ENCODE data around the gene RTCA. TPM values are rescaled to one million over a fixed set of nuclear protein-coding genes. Genes with fewer than 3 reads are reported as not detected.
A peak's percentile ranks its signal among the peaks of the same experiment; 100 is the strongest.

Gene RTCA
- total RNA-seq, 2 experiments from 2014 or later, result 44.7 to 46.0 TPM

DNA sequence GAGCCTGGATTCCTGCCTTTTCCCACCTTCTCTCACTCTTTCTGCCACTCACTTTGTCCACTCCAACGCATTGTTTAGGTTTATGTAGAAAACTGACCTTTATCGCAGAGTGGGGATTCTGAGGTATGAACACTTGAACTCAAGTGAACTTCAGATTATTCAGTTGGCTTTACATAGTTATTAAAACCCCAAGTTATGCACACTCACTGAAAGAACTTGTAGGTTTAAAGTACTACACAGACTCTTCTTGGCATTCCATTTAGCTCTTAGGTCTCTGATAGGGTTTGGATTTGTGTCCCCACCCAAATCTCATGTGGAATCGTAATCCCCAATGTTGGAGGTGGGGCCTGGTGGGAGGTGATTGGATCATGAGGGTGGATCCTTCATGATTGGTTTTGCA, 39.9 kb downstream of the RTCA start:
- Mint-ChIP-seq H3K27me3 (no peaks in the 10 kb centered on the region), H3K9me3 (peaks cover 6% of the 10 kb centered on the region), H3K36me3 (ENCODE audit: low read depth) (no peaks in the 10 kb centered on the region), H3K4me1 (ENCODE audit: low read depth) (peaks cover 7% of the 10 kb centered on the region), H3K27ac (no peak overlapping the region), H3K4me3 (no peak overlapping the region)
- intact Hi-C loops (cut with micrococcal nuclease), result no loop called here
- ATAC-seq (no peak), DNase-seq (no peak)
- TF ChIP-seq, protein P1, sequence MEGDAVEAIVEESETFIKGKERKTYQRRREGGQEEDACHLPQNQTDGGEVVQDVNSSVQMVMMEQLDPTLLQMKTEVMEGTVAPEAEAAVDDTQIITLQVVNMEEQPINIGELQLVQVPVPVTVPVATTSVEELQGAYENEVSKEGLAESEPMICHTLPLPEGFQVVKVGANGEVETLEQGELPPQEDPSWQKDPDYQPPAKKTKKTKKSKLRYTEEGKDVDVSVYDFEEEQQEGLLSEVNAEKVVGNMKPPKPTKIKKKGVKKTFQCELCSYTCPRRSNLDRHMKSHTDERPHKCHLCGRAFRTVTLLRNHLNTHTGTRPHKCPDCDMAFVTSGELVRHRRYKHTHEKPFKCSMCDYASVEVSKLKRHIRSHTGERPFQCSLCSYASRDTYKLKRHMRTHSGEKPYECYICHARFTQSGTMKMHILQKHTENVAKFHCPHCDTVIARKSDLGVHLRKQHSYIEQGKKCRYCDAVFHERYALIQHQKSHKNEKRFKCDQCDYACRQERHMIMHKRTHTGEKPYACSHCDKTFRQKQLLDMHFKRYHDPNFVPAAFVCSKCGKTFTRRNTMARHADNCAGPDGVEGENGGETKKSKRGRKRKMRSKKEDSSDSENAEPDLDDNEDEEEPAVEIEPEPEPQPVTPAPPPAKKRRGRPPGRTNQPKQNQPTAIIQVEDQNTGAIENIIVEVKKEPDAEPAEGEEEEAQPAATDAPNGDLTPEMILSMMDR (IDR thresholded peaks at IDR 0.05), result no peak
- POLR2A ChIA-PET, result no interaction called here
- CTCF ChIA-PET, result interaction anchor here (0.9 kb wide), 1 partner anchor 16 kb away, joined by 4 read pairs; no protein-coding TSS in a partner anchor

DNA sequence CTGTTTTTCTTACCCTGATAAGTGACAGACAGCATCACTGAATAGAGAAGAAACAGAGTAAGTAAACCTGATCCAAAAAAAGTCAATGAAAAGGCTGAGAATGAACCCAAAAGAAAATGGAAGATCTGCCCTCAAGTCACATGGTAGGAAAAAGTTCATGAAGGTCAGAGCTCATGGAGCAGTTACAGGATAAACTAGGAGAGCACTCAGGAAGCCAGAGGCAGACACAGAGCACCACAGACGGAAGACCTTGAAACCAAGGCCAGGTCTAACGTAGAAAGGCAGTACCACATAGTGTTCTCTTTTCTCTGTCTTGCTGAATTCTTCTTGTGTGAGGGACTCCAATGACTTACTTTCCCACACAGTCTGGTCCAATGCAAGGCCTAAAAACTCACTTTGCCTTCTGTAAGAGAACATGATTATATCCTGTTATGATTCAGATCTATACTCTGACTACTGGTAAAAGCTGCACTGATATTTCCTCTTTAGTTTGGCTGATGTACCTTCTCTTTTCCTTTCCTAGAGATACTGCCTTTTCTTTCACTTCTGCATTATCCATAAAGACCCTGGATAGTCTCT, 40.8 kb downstream of the RTCA start:
- POLR2A ChIA-PET, result no interaction called here

DNA sequence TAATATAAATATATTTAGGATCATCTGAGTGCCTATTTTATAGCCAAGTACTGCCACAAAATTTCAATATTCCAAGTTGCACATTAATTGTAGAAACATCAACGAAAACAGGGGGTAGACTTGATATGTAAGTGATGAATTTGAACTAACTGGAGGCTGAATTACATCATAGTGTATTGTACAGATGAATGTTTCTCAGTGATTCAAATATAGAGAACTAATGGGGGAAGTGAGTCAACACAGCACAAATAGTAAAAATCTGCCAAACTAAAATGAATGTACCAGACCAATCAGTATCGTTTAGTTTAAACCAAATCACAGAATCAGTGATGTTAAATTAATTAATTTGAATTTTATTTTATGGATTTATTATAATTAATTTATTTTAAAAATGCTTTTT, 42.8 kb downstream of the RTCA start:
- TF ChIP-seq, protein P1 (IDR thresholded peaks at IDR 0.05), result no peak
- intact Hi-C loops (cut with micrococcal nuclease), result no loop called here
- POLR2A ChIA-PET, result no interaction called here

More for the DNA sequence above, 40.8 kb downstream of the RTCA start:
- Mint-ChIP-seq H3K4me1 (ENCODE audit: low read depth) (peaks cover 7% of the 10 kb centered on the region), H3K27me3 (no peaks in the 10 kb centered on the region), H3K9me3 (peaks cover 6% of the 10 kb centered on the region), H3K27ac (peak overlapping the region; percentile 2), H3K4me3 (no peak overlapping the region), H3K36me3 (ENCODE audit: low read depth) (no peaks in the 10 kb centered on the region)
- peak; percentile 68 for ATAC-seq
- intact Hi-C loops (cut with micrococcal nuclease), result no loop called here
- no peak for DNase-seq
- CTCF ChIA-PET, result interaction anchor here (0.9 kb wide), 1 partner anchor 10 kb away, joined by 3 read pairs; no protein-coding TSS in a partner anchor
- TF ChIP-seq, protein P1 (IDR thresholded peaks at IDR 0.05), result no peak

DNA sequence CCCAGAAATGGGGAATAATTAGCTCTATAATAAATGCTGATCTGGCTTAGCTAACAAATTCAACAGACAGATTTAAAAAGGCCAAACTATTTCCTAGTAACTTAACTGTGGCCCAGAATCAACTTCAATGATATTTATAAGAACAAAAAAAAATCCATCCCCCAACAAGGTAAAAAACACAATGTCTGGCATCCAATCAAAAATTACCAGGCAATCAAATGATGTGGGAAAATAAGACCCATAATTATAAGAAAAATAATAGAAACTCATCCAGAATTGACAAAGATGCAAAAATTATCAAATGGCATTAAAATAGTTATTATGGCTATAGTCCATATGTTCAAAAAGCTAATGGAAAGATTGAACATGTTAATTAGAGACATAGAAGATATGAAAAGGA, 43.8 kb downstream of the RTCA start:
- H3K27me3 Mint-ChIP-seq, result no peaks in the 10 kb centered on the region
- H3K9me3 Mint-ChIP-seq, result peaks cover 6% of the 10 kb centered on the region
- no peak overlapping the region for H3K4me3 Mint-ChIP-seq
- POLR2A ChIA-PET, result interaction anchor here (1.4 kb wide), 1 partner anchor 10 kb away, joined by 5 read pairs; no protein-coding TSS in a partner anchor
- CTCF ChIA-PET, result interaction anchor here (0.7 to 1.0 kb wide), 2 partner anchors 9 to 13 kb away, joined by 3 read pairs; no protein-coding TSS in a partner anchor
- intact Hi-C loops (cut with micrococcal nuclease), result no loop called here
- ATAC-seq (no peak), DNase-seq (no peak)
- H3K27ac Mint-ChIP-seq, result no peak overlapping the region
- TF ChIP-seq, protein P1 (IDR thresholded peaks at IDR 0.05), result no peak
- H3K36me3 Mint-ChIP-seq (ENCODE audit: low read depth), result no peaks in the 10 kb centered on the region
- peaks cover 7% of the 10 kb centered on the region for H3K4me1 Mint-ChIP-seq (ENCODE audit: low read depth)

More for the DNA sequence above, 42.8 kb downstream of the RTCA start:
- Mint-ChIP-seq H3K36me3 (ENCODE audit: low read depth) (no peaks in the 10 kb centered on the region), H3K27ac (no peak overlapping the region), H3K4me1 (ENCODE audit: low read depth) (peaks cover 7% of the 10 kb centered on the region), H3K9me3 (peaks cover 6% of the 10 kb centered on the region), H3K4me3 (no peak overlapping the region), H3K27me3 (no peaks in the 10 kb centered on the region)
- CTCF ChIA-PET, result no interaction called here
- ATAC-seq, result peak; percentile 34
- DNase-seq, result no peak

DNA sequence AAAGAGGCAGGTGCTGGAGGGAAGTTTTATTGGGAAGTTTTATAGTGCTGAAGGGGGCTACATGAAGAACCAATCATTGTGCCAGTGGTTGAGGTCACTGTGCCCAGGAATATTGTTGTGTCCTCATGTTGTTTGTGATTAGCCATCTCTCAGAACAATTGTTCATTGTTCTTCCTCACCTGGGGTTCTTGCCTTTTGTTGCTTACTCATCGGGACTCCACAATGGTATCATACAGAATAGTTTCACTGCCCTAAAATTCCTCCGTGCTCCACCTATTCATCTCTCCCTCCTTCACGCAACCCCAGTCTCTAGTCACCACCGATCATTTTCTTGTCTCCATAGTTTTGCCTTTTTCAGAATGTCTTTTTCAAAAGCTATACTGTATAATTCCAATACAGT, 47.4 kb downstream of the RTCA start:
- DNase-seq (no peak), ATAC-seq (no peak)
- TF ChIP-seq, protein P1 (IDR thresholded peaks at IDR 0.05), result no peak
- Mint-ChIP-seq H3K27me3 (no peaks in the 10 kb centered on the region), H3K4me1 (ENCODE audit: low read depth) (no peaks in the 10 kb centered on the region), H3K4me3 (no peak overlapping the region), H3K36me3 (ENCODE audit: low read depth) (no peaks in the 10 kb centered on the region), H3K27ac (no peak overlapping the region), H3K9me3 (peaks cover 24% of the 10 kb centered on the region)
- CTCF ChIA-PET, result no interaction called here
- intact Hi-C loops (cut with micrococcal nuclease), result no loop called here
- POLR2A ChIA-PET, result no interaction called here

All from activated CD8-positive, alpha-beta T cell treated with anti-CD3 and anti-CD28 coated beads for 36 hours (primary cell).